HCT116 (cell line): ENCODE measurements around the gene NOTCH1.

ENCODE experiments used
- CEBPB ChIP-seq: IDR thresholded peaks from 2 replicates; pipeline ENCODE4 v1.6.1; 2012; ENCODE audit warnings: low read depth
- EGR1 ChIP-seq: IDR thresholded peaks from 2 replicates; pipeline ENCODE4 v1.6.1; 2012; ENCODE audit warnings: low read depth
- EZH2 ChIP-seq: fragments of 200-600 bp; sonication (generic); IDR thresholded peaks from 2 replicates; pipeline ENCODE4 v1.6.1; 2017; ENCODE audit warnings: antibody characterized with exemption, mixed run types
- FOSL1 ChIP-seq: IDR thresholded peaks from 2 replicates; pipeline ENCODE4 v1.6.1; 2012; ENCODE audit warnings: low read depth
- JUND ChIP-seq: IDR thresholded peaks from 2 replicates; pipeline ENCODE4 v1.6.1; 2012
- POLR2A ChIP-seq: IDR thresholded peaks from 2 replicates; pipeline ENCODE4 v1.7.0; 2011; ENCODE audit warnings: borderline replicate concordance; ENCODE audit not compliant: insufficient read depth, insufficient read length; ENCODE audit errors: extremely low read depth
- RAD21 ChIP-seq: IDR thresholded peaks from 2 replicates; pipeline ENCODE4 v1.6.1; 2012; ENCODE audit warnings: low read depth, mild to moderate bottlenecking
- SIN3A ChIP-seq: IDR thresholded peaks from 2 replicates; pipeline ENCODE4 v1.6.1; 2012; ENCODE audit warnings: low read depth
- TCF7L2 ChIP-seq: IDR thresholded peaks from 2 replicates; pipeline ENCODE4 v1.7.0; 2011; ENCODE audit warnings: borderline replicate concordance, inconsistent platforms; ENCODE audit not compliant: insufficient read depth, insufficient read length; ENCODE audit errors: extremely low read depth
- YY1 ChIP-seq: IDR thresholded peaks from 2 replicates; pipeline ENCODE4 v1.6.1; 2011; ENCODE audit warnings: low read length, low read depth, moderate library complexity, mild to moderate bottlenecking; ENCODE audit not compliant: insufficient replicate concordance; ENCODE audit errors: extremely low read depth
- TF ChIP-seq, protein P1 (sequence below), 3 experiments: fragments of 200-600 bp in 1 of 3; sonication (generic) in 1 of 3; IDR thresholded peaks in 2 of 3; conservative IDR thresholded peaks in 1 of 3; 2 replicates each; pipeline ENCODE4 v1.5.1; 2012 to 2017; ENCODE audit warnings: low read depth in 2 of 3, low read length in 2 of 3, antibody characterized with exemption in 1 of 3, borderline replicate concordance in 1 of 3, control low read depth in 1 of 3, mild to moderate bottlenecking in 1 of 3, mixed read lengths in 1 of 3, mixed run types in 1 of 3, moderate library complexity in 1 of 3; ENCODE audit not compliant: insufficient read depth in 1 of 3
- TF ChIP-seq, protein P2 (sequence below): IDR thresholded peaks from 2 replicates; pipeline ENCODE4 v1.6.1; 2012; ENCODE audit warnings: low read depth
- TF ChIP-seq, protein P3 (sequence below): IDR thresholded peaks from 2 replicates; pipeline ENCODE4 v1.6.1; 2012

DNA sequence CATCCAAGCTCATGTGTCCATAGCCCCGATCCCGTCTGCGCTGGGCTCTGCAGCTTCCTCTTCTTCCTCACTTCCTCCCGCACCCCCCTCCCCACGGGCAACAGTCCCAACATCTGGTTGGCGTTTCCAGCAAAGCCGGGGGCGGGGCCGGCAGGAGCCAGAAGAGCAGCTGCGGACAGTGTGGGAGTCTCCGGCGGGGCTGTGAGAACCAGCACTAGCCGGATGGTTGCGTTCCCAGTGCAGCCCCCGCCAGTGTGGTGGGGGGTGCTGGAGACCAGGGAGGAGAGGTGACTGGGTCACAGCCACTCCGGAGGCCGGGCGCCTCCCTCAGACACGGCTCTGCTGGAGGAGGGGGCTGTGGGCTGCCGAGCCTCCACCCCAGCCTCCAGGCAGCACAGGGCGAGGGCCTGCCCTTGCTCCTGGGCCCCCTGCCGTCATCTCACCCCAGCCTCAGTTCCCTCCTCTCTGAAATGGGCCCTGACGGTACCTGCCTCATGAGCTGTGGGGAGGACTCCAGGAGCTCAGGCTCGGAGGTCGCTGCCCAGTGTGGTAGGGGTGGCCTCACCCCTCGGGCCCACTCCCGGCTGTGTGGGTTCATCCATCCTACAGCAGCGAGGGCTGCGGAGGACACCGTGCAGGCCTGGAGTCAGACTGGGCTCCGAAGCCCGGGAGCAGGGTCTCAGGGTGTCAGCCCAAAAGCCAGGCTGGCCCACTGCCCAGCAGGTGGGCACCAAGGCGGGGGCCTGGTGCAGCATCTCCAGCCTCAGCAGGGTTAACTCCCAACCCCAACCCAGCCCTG, 41.5 kb upstream of the NOTCH1 start:
- TF ChIP-seq, protein P1, sequence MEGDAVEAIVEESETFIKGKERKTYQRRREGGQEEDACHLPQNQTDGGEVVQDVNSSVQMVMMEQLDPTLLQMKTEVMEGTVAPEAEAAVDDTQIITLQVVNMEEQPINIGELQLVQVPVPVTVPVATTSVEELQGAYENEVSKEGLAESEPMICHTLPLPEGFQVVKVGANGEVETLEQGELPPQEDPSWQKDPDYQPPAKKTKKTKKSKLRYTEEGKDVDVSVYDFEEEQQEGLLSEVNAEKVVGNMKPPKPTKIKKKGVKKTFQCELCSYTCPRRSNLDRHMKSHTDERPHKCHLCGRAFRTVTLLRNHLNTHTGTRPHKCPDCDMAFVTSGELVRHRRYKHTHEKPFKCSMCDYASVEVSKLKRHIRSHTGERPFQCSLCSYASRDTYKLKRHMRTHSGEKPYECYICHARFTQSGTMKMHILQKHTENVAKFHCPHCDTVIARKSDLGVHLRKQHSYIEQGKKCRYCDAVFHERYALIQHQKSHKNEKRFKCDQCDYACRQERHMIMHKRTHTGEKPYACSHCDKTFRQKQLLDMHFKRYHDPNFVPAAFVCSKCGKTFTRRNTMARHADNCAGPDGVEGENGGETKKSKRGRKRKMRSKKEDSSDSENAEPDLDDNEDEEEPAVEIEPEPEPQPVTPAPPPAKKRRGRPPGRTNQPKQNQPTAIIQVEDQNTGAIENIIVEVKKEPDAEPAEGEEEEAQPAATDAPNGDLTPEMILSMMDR (IDR thresholded peaks at IDR 0.05 in 2 of 3, conservative IDR thresholded peaks at IDR 0.05 in 1 of 3; ENCODE audit: borderline replicate concordance in 1 of 3, insufficient read depth in 1 of 3, low read depth in 2 of 3, low read length in 2 of 3) = no peak
- no peak for TF ChIP-seq EGR1
- TF ChIP-seq POLR2A = no peak
- TF ChIP-seq RAD21 = no peak
- TF ChIP-seq YY1 = no peak
- TF ChIP-seq EZH2 = no peak
- TF ChIP-seq, protein P2, sequence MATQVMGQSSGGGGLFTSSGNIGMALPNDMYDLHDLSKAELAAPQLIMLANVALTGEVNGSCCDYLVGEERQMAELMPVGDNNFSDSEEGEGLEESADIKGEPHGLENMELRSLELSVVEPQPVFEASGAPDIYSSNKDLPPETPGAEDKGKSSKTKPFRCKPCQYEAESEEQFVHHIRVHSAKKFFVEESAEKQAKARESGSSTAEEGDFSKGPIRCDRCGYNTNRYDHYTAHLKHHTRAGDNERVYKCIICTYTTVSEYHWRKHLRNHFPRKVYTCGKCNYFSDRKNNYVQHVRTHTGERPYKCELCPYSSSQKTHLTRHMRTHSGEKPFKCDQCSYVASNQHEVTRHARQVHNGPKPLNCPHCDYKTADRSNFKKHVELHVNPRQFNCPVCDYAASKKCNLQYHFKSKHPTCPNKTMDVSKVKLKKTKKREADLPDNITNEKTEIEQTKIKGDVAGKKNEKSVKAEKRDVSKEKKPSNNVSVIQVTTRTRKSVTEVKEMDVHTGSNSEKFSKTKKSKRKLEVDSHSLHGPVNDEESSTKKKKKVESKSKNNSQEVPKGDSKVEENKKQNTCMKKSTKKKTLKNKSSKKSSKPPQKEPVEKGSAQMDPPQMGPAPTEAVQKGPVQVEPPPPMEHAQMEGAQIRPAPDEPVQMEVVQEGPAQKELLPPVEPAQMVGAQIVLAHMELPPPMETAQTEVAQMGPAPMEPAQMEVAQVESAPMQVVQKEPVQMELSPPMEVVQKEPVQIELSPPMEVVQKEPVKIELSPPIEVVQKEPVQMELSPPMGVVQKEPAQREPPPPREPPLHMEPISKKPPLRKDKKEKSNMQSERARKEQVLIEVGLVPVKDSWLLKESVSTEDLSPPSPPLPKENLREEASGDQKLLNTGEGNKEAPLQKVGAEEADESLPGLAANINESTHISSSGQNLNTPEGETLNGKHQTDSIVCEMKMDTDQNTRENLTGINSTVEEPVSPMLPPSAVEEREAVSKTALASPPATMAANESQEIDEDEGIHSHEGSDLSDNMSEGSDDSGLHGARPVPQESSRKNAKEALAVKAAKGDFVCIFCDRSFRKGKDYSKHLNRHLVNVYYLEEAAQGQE = no peak
- no peak for TF ChIP-seq TCF7L2
- TF ChIP-seq FOSL1 = no peak
- TF ChIP-seq, protein P3, sequence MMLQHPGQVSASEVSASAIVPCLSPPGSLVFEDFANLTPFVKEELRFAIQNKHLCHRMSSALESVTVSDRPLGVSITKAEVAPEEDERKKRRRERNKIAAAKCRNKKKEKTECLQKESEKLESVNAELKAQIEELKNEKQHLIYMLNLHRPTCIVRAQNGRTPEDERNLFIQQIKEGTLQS = no peak
- no peak for TF ChIP-seq CEBPB
- TF ChIP-seq JUND = no peak
- TF ChIP-seq SIN3A = no peak
